Psoas muscle (tissue), 8 donors: ENCODE measurements around the gene FOXC2. TPM values are rescaled to one million over a fixed set of nuclear protein-coding genes. Genes with fewer than 3 reads are reported as not detected.

Experiments used
- ATAC-seq, 4 donors: fragments of 200-7000 bp; cut with Tn5 transposase; one replicate each; pipeline ENCODE4 v1.9.1; 2020; ENCODE audit warnings: moderate library complexity in 3 of 4, mild to moderate bottlenecking in 2 of 4
- DNase-seq, 2 donors: peaks; one replicate each; pipeline ENCODE4 v3.0.0-alpha.2; 2020
- H3K27ac ChIP-seq: fragments of 200-600 bp; one replicate; pipeline ENCODE4 v1.8.0; 2022
- H3K27me3 ChIP-seq, 3 donors: fragments of 200-600 bp in 1 of 3; one replicate each; pipeline versions ENCODE4 v1.6.1 to v1.8.0; 2013 to 2022; ENCODE audit warnings: low read length in 2 of 3, mild to moderate bottlenecking in 2 of 3, moderate library complexity in 1 of 3; ENCODE audit not compliant: insufficient read depth in 3 of 3
- H3K36me3 ChIP-seq, 2 donors: fragments of 200-600 bp in 1 of 2; one replicate each; pipeline versions ENCODE4 v1.6.1 to v1.8.0; 2013 to 2022; ENCODE audit warnings: low read depth in 1 of 2, mild to moderate bottlenecking in 1 of 2, moderate library complexity in 1 of 2; ENCODE audit not compliant: insufficient read depth in 1 of 2
- H3K4me1 ChIP-seq: fragments of 200-600 bp; one replicate; pipeline ENCODE4 v1.8.0; 2022
- H3K4me3 ChIP-seq: fragments of 200-600 bp; one replicate; pipeline ENCODE4 v1.8.0; 2022; ENCODE audit warnings: mild to moderate bottlenecking
- H3K9me3 ChIP-seq: fragments of 200-600 bp; one replicate; pipeline ENCODE4 v1.8.0; 2022
- WGBS, 3 donors: extraction: QIAGEN DNeasy Blood & Tissue Kit; methylation state at CpG; one replicate each; pipeline versions ENCODE4 v1.1.6 to v1.1.7; 2013; 5-methylcytosine and 5-hydroxymethylcytosine counted together
- intact Hi-C, 2 donors: fragments of 100-400 bp; cut with DNase I; formaldehyde crosslinking; loops; one replicate each; pipeline versions ENCODE4 v1.11.0 to v1.14.2; 2022
- polyA plus RNA-seq, 3 donors: library from polyadenylated mRNA; stranded (reverse); fragments of 200-250 nt; gene quantifications; one replicate each; pipeline ENCODE4 v1.2.3, GENCODE V29; 2013
- total RNA-seq, 4 donors: library from RNA; stranded (reverse); fragmentation: NEBNext Ultra II Directional in 2 of 4; extraction: Animal tissue kit (Norgen Biotek cat#: 25700) in 2 of 4; gene quantifications; one replicate each; pipeline versions ENCODE4 v1.2.1 to v1.2.4, GENCODE V29; 2021 to 2023
- TF ChIP-seq, protein P1 (sequence below): fragments of 200-600 bp; IDR thresholded peaks from one replicate; pipeline ENCODE4 v1.8.0; 2022; ENCODE audit warnings: antibody characterized with exemption
- donor health status: healthy with polysubstance abuse.
- donor health status: DM: no; HTN: no; CAD: no; lungs with moderate emphysema.
- donor health status: Bipolar disorder and iron deficiency.
- donor health status: healthy.
- donor health status: DM: yes; HTN: yes; CAD: no.
- donor health status: DM: no; HTN: no; CAD: no.
- donor health status: DM: no; HTN: no; CAD: no.
- donor health status: DM: yes; HTN: yes; CAD: no.

FOXC2 gene
- total and polyA plus RNA-seq, 7 donors = 0.14 to 0.34 (median 0.18) TPM

DNA sequence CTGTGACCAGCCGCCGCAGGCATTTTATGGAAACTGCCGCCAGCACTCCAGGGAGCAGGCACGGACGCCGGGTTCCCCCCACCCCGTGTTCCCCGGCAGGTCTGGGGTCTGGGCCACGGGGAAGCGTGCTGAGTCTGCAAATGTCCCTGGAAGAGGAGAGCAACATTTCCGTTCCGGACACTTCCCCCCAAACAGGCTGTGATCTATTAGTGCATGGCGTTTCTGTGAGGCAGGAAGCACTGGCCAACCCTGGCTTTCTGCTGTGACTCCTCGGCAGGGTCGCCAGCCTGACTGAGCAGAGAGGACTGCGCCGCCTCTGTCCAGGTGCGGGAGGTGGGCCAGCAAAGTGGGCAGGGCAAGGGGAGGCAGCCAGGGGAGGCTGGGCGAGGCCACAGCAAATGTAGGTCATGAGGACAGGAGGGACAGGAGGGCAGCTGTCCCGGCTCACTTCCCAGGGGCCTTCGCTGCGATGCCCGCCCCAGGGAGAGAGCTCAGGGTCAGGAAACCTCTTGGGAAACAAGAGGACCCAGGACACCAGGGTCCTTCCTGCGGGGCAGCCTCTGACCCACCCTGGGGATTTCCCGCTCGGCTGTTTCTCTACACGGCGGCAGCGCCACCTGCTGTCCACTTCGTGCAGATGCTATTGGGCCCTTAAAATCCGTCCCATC lies 46.8 kb upstream of the FOXC2 start:
- TF ChIP-seq, protein P1, sequence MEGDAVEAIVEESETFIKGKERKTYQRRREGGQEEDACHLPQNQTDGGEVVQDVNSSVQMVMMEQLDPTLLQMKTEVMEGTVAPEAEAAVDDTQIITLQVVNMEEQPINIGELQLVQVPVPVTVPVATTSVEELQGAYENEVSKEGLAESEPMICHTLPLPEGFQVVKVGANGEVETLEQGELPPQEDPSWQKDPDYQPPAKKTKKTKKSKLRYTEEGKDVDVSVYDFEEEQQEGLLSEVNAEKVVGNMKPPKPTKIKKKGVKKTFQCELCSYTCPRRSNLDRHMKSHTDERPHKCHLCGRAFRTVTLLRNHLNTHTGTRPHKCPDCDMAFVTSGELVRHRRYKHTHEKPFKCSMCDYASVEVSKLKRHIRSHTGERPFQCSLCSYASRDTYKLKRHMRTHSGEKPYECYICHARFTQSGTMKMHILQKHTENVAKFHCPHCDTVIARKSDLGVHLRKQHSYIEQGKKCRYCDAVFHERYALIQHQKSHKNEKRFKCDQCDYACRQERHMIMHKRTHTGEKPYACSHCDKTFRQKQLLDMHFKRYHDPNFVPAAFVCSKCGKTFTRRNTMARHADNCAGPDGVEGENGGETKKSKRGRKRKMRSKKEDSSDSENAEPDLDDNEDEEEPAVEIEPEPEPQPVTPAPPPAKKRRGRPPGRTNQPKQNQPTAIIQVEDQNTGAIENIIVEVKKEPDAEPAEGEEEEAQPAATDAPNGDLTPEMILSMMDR = peak; percentile 86
- peak in 3 of 4 donors; percentile 48 to 67 (median 57) for ATAC-seq
- peaks cover 0 to 88% (median 45%) of the 10 kb centered on the region in 3 donors for H3K27me3 ChIP-seq
- intact Hi-C loops = loop anchor here (2.0 to 5.0 kb wide), 5 partner anchors 179 to 699 kb away; no protein-coding TSS in a partner anchor
- WGBS, 3 donors = 17 to 19% (median 18%) methylated on average over 31 of the region's 31 CpGs
- DNase-seq = peak; percentile 56 to 81
- H3K4me1 ChIP-seq = peaks cover 11% of the 10 kb centered on the region
- no peaks in the 10 kb centered on the region for H3K36me3 ChIP-seq
- H3K4me3 ChIP-seq = no peak overlapping the region
- H3K27ac ChIP-seq = no peak overlapping the region
- no peaks in the 10 kb centered on the region for H3K9me3 ChIP-seq

DNA sequence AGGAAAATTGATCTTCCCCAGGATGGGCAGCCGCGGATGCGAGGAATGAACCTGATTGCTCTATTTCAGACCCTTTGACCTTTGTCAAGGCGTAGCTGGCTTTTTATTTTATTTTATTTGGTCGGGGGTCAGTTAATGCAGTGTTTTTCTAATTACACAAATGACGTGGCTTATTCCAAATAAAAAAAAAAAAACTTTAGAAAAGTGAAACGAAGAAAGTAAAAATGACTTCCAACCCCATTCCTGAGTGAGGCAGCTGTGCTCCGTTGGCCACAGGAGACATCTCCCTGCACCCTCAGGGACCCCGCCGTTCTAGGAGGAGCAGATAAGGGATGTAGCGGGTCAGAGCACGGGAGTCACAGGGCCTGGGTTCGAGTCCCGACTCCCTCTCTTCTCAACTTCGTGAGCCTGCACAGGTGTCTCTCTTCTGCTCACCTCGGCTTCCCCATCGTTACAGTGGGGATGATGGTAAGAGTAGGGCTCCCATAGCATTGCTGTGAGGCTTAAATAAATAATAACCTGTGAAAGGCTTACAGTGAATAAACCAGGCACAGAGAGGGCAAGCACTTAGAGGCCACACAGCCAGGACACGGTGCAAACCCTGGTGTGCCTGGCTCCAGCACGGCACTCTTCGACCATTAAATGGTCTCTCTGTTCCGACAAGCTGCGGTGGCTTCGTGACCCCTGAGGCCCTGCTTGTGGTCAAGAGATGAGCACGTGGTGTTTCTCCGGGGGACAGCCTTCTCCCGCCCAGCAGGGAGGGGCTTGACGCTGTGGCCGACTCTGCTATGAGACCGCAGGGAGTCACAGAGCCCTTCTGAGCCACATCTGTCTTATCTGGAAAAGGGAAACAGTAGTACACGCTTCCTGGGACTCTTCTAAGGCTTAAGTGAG lies 46.1 kb upstream of the FOXC2 start:
- peak in 1 of 2 donors; percentile 46 for DNase-seq
- H3K4me3 ChIP-seq = no peak overlapping the region
- H3K27ac ChIP-seq = no peak overlapping the region
- TF ChIP-seq, protein P1 = no peak
- no peaks in the 10 kb centered on the region for H3K9me3 ChIP-seq
- H3K36me3 ChIP-seq = no peaks in the 10 kb centered on the region
- ATAC-seq = no peak
- intact Hi-C loops = loop anchor here (2.0 to 5.0 kb wide), 3 partner anchors 448 to 700 kb away; no protein-coding TSS in a partner anchor
- H3K27me3 ChIP-seq = peaks cover 0 to 80% (median 38%) of the 10 kb centered on the region in 3 donors
- peaks cover 9% of the 10 kb centered on the region for H3K4me1 ChIP-seq
- 45 to 48% (median 46%) methylated on average over 30 of the region's 30 CpGs for WGBS, 3 donors

DNA sequence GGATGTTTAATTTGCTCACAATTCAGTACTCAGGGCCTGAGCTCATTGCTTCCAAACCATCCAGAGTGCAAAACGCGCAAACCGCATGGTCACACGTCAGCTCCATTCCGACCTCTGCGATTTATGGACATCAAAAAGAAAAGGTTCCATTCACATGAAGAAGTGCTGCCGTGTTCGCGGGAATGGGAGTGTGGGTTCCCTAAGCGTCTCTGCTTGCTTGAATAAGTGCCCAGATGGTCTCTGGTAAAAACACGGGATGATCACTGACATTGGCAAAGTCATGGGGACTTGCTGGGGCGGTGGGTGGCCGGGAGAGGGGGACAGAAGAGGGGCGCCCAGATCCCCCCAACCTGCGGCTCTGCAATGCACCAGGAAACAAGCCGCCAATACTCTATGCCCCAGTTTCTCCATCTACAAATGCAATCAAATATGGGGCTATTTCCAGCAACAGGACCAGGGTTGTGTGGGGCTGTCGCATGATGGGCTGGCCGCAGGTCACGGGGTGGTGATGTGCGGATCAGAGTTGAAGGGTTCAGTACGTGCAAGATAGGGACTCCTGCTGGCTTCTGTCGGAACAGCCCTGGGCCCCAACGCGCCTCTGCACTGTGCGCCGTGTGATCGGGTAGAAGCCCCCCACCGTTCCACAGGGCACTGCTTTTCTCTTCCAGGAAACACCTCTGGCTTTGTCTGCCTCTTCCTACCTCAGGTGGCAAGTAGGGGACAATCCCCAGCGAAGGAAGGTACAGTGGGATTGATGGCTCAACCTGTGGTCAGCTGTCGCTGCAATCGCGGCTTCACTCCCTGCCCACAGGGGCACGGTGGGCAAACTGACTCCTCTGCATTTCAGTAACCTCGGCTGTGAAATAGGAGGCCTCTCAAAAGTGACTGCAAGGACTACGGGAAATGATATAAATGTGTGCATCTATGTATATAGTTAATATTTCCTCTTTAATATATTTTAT lies 45.1 kb upstream of the FOXC2 start:
- intact Hi-C loops = loop anchor here (2.0 to 5.0 kb wide), 3 partner anchors 449 to 701 kb away; no protein-coding TSS in a partner anchor

More for the DNA sequence above, 45.1 kb upstream of the FOXC2 start:
- TF ChIP-seq, protein P1 = no peak
- Histone ChIP-seq H3K4me3 (no peak overlapping the region), H3K4me1 (no peaks in the 10 kb centered on the region), H3K27ac (no peak overlapping the region), H3K9me3 (no peaks in the 10 kb centered on the region), H3K27me3 (peaks cover 0 to 71% (median 31%) of the 10 kb centered on the region in 3 donors), H3K36me3 (no peaks in the 10 kb centered on the region)
- DNase-seq = peak in 1 of 2 donors; percentile 44
- ATAC-seq = no peak
- WGBS, 3 donors = 68 to 79% (median 76%) methylated on average over 34 to 35 of the region's 35 CpGs
